Measurements from ENCODE around the gene FLYWCH1.
"Not testable (repeated sequence)": the region's sequence is repeated elsewhere in the genome, so short reads cannot be mapped to it uniquely, and the experiment has no call there.

GRCh38 chr16:2931231-2931914 is 19.6 kb downstream of the FLYWCH1 start:
- not testable (repeated sequence) for TF ChIP-seq CTCF, POLR2A (IDR thresholded peaks at IDR 0.05)
